Activated naive CD8-positive, alpha-beta T cell treated with anti-CD3 and anti-CD28 coated beads, Interleukin-2, amount 50 U/mL, for 24 hours (primary cell): Measurements from ENCODE around the gene MAD2L2.

Source experiments
- ATAC-seq: fragments of 150-1000 bp; cut with Tn5 transposase; one replicate; pipeline ENCODE4 v1.10.0; 2021
- DNase-seq: peaks from one replicate; pipeline ENCODE4 v3.0.0; 2021
- H3K27ac Mint-ChIP-seq: one replicate; pipeline ENCODE4 v1.8.0; 2021; ENCODE audit warnings: mild to moderate bottlenecking, mixed read lengths
- H3K27me3 Mint-ChIP-seq: one replicate; pipeline ENCODE4 v1.8.0; 2021; ENCODE audit warnings: mixed read lengths
- H3K36me3 Mint-ChIP-seq: one replicate; pipeline ENCODE4 v1.8.0; 2021; ENCODE audit warnings: low read depth, mixed read lengths
- H3K4me1 Mint-ChIP-seq: one replicate; pipeline ENCODE4 v1.8.0; 2021; ENCODE audit warnings: mixed read lengths
- H3K4me3 Mint-ChIP-seq: one replicate; pipeline ENCODE4 v1.8.0; 2021; ENCODE audit warnings: mild to moderate bottlenecking, moderate library complexity, mixed read lengths
- H3K9me3 Mint-ChIP-seq: one replicate; pipeline ENCODE4 v1.8.0; 2021; ENCODE audit warnings: mixed read lengths

Gene MAD2L2

GRCh38 chr1:11678442-11678841 is 2.5 kb downstream of the MAD2L2 start:
- DNase-seq (no peak), ATAC-seq (no peak)
- Mint-ChIP-seq H3K27me3 (no peaks in the 10 kb centered on the region), H3K4me3 (no peak overlapping the region), H3K4me1 (peaks cover 13% of the 10 kb centered on the region), H3K36me3 (peaks cover 5% of the 10 kb centered on the region), H3K27ac (no peak overlapping the region), H3K9me3 (no peaks in the 10 kb centered on the region)

DNA sequence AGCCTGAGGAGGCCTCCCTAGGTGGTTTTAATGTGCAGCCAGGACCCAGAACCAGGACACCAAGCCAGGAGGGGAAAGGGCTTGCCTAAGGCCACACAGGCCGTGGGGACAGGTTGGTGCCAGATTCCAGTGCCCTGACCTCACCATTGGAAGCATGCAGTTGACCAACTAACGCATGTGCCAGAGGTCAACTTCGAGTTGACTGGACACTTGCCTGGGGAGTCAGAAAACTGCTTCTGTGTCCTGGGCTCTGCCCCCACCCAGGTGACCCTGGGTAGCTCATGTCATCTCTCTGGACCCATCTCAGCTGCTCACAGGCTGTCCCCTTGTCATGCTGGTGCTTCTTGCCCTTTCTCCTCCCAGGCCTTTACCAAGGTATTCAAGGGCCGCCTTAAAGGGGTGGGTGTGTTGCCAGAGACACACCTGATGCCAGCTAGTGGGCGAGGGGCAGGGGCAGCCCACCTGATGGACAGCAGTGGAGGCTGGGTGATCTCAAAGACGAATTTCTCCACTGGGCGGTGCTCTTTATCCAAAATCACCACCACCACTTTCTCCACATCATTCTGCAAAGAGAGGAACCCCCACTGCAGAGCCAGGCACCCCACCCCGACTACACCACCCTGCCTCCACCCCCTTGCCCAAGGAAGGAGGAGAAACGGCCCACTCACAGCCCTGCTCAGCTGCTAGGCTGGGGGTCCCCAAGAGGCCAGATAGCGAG is 4.4 kb downstream of the MAD2L2 start:
- Mint-ChIP-seq H3K4me3 (no peak overlapping the region), H3K27ac (no peak overlapping the region), H3K4me1 (peaks cover 8% of the 10 kb centered on the region), H3K27me3 (no peaks in the 10 kb centered on the region), H3K9me3 (no peaks in the 10 kb centered on the region), H3K36me3 (peaks cover 8% of the 10 kb centered on the region)
- ATAC-seq: no peak
- no peak for DNase-seq

- no peak overlapping the region for H3K27ac Mint-ChIP-seq
- peaks cover 11% of the 10 kb centered on the region for H3K36me3 Mint-ChIP-seq
- H3K4me3 Mint-ChIP-seq: no peak overlapping the region
- H3K4me1 Mint-ChIP-seq: peaks cover 10% of the 10 kb centered on the region
- no peak for ATAC-seq
- no peaks in the 10 kb centered on the region for H3K9me3 Mint-ChIP-seq
- H3K27me3 Mint-ChIP-seq: no peaks in the 10 kb centered on the region
- DNase-seq: no peak
Measured at GRCh38 chr1:11675325-11675724, 5.6 kb downstream of the MAD2L2 start.

- Mint-ChIP-seq H3K27ac (no peak overlapping the region), H3K4me1 (peaks cover 7% of the 10 kb centered on the region), H3K4me3 (no peak overlapping the region), H3K9me3 (no peaks in the 10 kb centered on the region), H3K36me3 (peaks cover 11% of the 10 kb centered on the region), H3K27me3 (no peaks in the 10 kb centered on the region)
- DNase-seq (no peak), ATAC-seq (no peak)
Measured at GRCh38 chr1:11674488-11674887, 6.5 kb downstream of the MAD2L2 start.

DNA sequence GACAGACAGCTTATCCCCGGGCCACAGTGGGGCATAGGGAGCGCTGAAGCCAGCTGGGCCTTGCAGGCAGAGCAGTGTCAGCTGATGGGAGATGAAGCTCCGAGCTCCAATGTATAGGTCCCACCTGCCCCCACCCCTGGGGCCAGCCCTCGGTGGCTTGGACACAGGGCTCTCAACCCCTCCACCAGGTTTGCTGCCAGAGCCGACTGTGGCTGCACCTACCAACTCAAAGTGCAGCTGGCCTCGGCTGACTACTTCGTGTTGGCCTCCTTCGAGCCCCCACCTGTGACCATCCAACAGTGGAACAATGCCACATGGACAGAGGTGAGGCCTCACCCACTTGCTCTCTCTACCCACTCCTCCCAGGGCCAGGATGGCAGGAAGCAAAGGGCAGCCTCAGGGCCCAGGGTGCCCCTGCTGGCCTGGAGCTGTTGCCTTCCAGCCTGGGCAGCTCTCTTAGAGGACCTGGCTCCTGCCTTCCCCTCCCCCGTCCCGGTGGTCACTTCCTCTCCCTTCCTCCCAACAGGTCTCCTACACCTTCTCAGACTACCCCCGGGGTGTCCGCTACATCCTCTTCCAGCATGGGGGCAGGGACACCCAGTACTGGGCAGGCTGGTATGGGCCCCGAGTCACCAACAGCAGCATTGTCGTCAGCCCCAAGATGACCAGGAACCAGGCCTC is 7.7 kb downstream of the MAD2L2 start:
- Mint-ChIP-seq H3K27ac (no peak overlapping the region), H3K36me3 (peaks cover 11% of the 10 kb centered on the region), H3K9me3 (no peaks in the 10 kb centered on the region), H3K27me3 (no peaks in the 10 kb centered on the region), H3K4me1 (peaks cover 3% of the 10 kb centered on the region), H3K4me3 (no peak overlapping the region)
- DNase-seq (no peak), ATAC-seq (no peak)

- Mint-ChIP-seq H3K27me3 (no peaks in the 10 kb centered on the region), H3K4me3 (no peak overlapping the region), H3K9me3 (no peaks in the 10 kb centered on the region), H3K36me3 (peaks cover 11% of the 10 kb centered on the region), H3K4me1 (peaks cover 3% of the 10 kb centered on the region), H3K27ac (no peak overlapping the region)
- no peak for DNase-seq
- ATAC-seq: peak; percentile 37
Measured at GRCh38 chr1:11671544-11672286, 9.2 kb downstream of the MAD2L2 start.

GRCh38 chr1:11671205-11671543 is 9.8 kb downstream of the MAD2L2 start:
- ATAC-seq (no peak), DNase-seq (no peak)
- H3K27me3 Mint-ChIP-seq: no peaks in the 10 kb centered on the region
- no peak overlapping the region for H3K4me3 Mint-ChIP-seq
- H3K9me3 Mint-ChIP-seq: no peaks in the 10 kb centered on the region
- no peak overlapping the region for H3K27ac Mint-ChIP-seq
- peaks cover 11% of the 10 kb centered on the region for H3K36me3 Mint-ChIP-seq
- peaks cover 3% of the 10 kb centered on the region for H3K4me1 Mint-ChIP-seq

DNA sequence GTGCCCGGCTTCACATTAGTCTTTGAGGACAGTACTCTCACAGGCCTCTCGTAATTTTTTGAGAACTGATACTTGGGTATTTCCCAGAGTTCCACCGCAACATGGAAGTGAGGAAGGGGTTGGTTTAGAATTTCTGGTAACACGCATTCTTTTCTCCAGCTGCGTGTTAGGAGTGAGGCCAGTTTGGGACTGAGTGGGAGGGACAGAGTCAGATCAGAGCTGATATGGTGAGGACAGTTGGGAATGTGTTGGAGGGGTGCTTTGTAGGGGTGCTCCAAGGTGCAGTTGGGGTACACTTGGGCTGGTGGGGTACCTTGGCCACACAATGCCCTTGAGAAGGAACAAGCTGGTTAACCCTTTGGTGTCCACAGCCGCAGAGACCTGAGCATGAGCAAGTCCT is 10.2 kb downstream of the MAD2L2 start:
- DNase-seq (no peak), ATAC-seq (no peak)
- no peak overlapping the region for H3K4me3 Mint-ChIP-seq
- no peaks in the 10 kb centered on the region for H3K27me3 Mint-ChIP-seq
- no peak overlapping the region for H3K27ac Mint-ChIP-seq
- no peaks in the 10 kb centered on the region for H3K9me3 Mint-ChIP-seq
- H3K36me3 Mint-ChIP-seq: peaks cover 10% of the 10 kb centered on the region
- peaks cover 4% of the 10 kb centered on the region for H3K4me1 Mint-ChIP-seq

DNA sequence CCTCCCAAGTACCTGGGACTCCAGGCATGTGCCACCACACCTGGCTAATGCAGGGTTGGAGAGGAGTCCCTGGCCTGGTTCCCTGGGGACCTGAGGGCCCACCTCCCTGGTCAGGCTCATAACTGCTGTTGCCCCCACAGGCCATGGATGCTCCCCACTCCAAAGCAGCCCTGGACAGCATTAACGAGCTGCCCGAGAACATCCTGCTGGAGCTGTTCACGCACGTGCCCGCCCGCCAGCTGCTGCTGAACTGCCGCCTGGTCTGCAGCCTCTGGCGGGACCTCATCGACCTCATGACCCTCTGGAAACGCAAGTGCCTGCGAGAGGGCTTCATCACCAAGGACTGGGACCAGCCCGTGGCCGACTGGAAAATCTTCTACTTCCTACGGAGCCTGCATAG is 12.4 kb downstream of the MAD2L2 start:
- peaks cover 7% of the 10 kb centered on the region for H3K36me3 Mint-ChIP-seq
- H3K27ac Mint-ChIP-seq: no peak overlapping the region
- ATAC-seq: no peak

GRCh38 chr1:11664336-11665065 is 16.4 kb downstream of the MAD2L2 start:
- H3K36me3 Mint-ChIP-seq: peaks cover 1% of the 10 kb centered on the region
- DNase-seq (peak; percentile 68), ATAC-seq (peak; percentile 77)
- H3K4me1 Mint-ChIP-seq: peaks cover 9% of the 10 kb centered on the region
- H3K9me3 Mint-ChIP-seq: no peaks in the 10 kb centered on the region
- H3K27ac Mint-ChIP-seq: peak overlapping the region; percentile 64
- H3K4me3 Mint-ChIP-seq: peak overlapping the region; percentile 72
- H3K27me3 Mint-ChIP-seq: no peaks in the 10 kb centered on the region

More for the DNA sequence above, 12.4 kb downstream of the MAD2L2 start:
- H3K4me3 Mint-ChIP-seq: no peak overlapping the region
- no peaks in the 10 kb centered on the region for H3K9me3 Mint-ChIP-seq
- no peaks in the 10 kb centered on the region for H3K27me3 Mint-ChIP-seq
- peaks cover 8% of the 10 kb centered on the region for H3K4me1 Mint-ChIP-seq
- no peak for DNase-seq

- H3K4me1 Mint-ChIP-seq: peaks cover 9% of the 10 kb centered on the region
Measured at GRCh38 chr1:11661103-11661502, 19.8 kb downstream of the MAD2L2 start.

DNA sequence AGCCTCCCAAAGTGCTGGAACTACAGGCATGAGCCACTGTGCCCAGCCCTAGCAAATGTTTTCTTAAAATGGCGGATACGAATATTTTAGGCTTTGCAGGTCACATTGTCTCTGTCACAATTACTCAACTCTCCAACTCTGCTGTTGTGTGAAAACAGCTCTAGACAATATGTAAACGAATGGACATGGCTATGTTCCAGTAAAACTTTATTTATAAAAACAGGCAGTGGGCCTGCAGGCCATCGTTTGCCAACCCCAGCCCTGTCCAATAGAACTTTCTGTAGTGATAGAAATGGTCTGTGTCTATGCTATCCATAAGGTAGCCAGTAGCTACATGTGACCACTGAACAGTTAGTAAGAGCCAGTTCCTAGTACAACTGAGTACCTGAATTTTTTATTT is 21.2 kb downstream of the MAD2L2 start:
- no peak overlapping the region for H3K4me3 Mint-ChIP-seq
- ATAC-seq (no peak), DNase-seq (no peak)
- H3K36me3 Mint-ChIP-seq: peaks cover 1% of the 10 kb centered on the region
- no peak overlapping the region for H3K27ac Mint-ChIP-seq
- no peaks in the 10 kb centered on the region for H3K27me3 Mint-ChIP-seq
- no peaks in the 10 kb centered on the region for H3K9me3 Mint-ChIP-seq
- H3K4me1 Mint-ChIP-seq: peaks cover 15% of the 10 kb centered on the region

More at GRCh38 chr1:11661103-11661502, 19.8 kb downstream of the MAD2L2 start:
- Mint-ChIP-seq H3K36me3 (peaks cover 1% of the 10 kb centered on the region), H3K27ac (no peak overlapping the region), H3K27me3 (no peaks in the 10 kb centered on the region), H3K4me3 (no peak overlapping the region), H3K9me3 (no peaks in the 10 kb centered on the region)
- DNase-seq: no peak
- ATAC-seq: no peak

GRCh38 chr1:11658542-11658941 is 22.4 kb downstream of the MAD2L2 start:
- no peak for DNase-seq
- Mint-ChIP-seq H3K9me3 (no peaks in the 10 kb centered on the region), H3K27me3 (no peaks in the 10 kb centered on the region), H3K4me3 (no peak overlapping the region), H3K4me1 (peaks cover 13% of the 10 kb centered on the region), H3K36me3 (peaks cover 1% of the 10 kb centered on the region), H3K27ac (no peak overlapping the region)
- no peak for ATAC-seq

GRCh38 chr1:11657654-11658053 is 23.3 kb downstream of the MAD2L2 start:
- H3K27ac Mint-ChIP-seq: no peak overlapping the region
- peaks cover 1% of the 10 kb centered on the region for H3K36me3 Mint-ChIP-seq
- H3K9me3 Mint-ChIP-seq: no peaks in the 10 kb centered on the region
- H3K4me3 Mint-ChIP-seq: no peak overlapping the region
- DNase-seq (no peak), ATAC-seq (no peak)
- H3K27me3 Mint-ChIP-seq: no peaks in the 10 kb centered on the region
- peaks cover 11% of the 10 kb centered on the region for H3K4me1 Mint-ChIP-seq
